Measurements from ENCODE around the gene UGT1A9.

The UGT1A9 gene

DNA sequence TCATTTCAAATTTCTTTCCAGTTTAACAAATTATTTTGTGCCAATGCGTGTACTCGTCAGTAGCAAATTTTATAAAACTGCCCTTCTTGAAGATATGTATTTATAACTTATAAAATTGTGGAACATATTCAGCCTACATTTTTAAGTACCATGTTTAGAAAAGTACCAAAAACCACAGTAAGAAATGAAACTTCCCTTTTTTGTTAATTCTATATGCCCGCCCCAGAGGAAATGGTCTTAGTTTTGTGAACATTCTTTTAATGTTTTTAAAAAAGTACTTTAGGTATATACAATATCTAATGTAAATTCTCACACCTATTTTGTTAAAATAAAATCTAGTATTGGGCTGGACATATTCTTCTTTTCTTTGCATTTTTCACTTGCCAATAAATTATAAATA is 1.2 kb downstream of the UGT1A9 start:
- TF ChIP-seq GATA3 (IDR thresholded peaks at IDR 0.05; ENCODE audit: low read depth, low read length) = no peak
- no peak for TF ChIP-seq GATA2 (IDR thresholded peaks at IDR 0.05; ENCODE audit: low read depth, low read length)

DNA sequence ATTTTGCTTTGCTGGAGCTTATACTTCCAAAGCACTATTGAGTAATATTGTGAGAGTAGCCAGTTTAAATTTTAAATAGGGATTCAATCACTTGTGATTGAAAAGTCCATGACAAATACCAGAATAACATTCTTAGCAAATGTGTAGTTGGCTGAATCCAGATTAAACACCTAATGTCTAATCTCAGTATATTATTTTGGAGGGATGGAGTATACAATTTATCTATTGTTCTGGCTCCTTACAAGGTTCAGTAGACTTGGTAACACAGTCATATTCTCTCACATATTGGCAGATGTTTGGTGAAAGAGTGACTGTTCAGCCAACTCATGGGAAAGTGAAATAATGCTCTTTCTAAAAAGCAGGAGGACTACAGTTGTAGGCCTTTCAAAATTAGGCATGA is 2.2 kb downstream of the UGT1A9 start:
- no peak for TF ChIP-seq GATA3 (IDR thresholded peaks at IDR 0.05; ENCODE audit: low read depth, low read length)
- no peak for TF ChIP-seq GATA2 (IDR thresholded peaks at IDR 0.05; ENCODE audit: low read depth, low read length)

DNA sequence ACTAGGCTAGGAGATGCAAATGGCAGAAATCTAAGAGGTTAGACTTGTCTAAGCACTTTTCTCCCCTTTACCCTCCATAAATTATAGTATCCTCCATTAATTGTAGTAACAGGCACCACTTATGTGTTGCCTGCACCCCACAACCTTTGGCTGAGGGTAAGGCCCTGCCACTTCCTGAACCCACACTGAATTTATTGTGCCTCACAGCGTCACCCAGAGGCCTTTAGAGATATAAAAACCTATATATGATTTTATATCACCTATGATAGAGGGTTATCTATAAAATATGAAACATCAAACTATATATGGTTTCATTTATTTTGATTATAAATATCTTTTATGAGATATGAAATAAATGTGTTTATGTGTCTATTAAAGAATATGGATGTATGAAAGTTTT is 2.6 kb downstream of the UGT1A9 start:
- TF ChIP-seq GATA3 (IDR thresholded peaks at IDR 0.05; ENCODE audit: low read depth, low read length) = no peak
- no peak for TF ChIP-seq GATA2 (IDR thresholded peaks at IDR 0.05; ENCODE audit: low read depth, low read length)

DNA sequence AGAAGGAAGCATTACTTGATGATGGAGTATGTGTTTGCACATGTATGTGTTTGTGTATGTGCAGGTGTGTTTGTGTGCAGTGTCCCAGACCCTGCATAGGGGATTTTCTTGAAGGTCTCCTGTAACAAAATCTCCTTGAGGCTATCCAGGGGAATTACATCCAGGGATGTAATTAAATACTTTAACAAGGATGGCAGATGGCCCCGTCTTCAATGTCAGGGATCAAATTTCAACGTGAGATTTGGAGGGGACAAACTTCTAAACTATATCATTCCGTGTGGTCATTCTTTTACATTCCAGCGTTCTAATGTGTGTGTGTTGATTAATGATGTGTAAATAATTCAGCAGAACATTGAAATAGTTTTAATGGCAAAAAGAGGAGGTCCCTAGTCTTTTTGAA is 3.3 kb downstream of the UGT1A9 start:
- TF ChIP-seq GATA2 (IDR thresholded peaks at IDR 0.05; ENCODE audit: low read depth, low read length) (no peak), GATA3 (IDR thresholded peaks at IDR 0.05; ENCODE audit: low read depth, low read length) (no peak)

DNA sequence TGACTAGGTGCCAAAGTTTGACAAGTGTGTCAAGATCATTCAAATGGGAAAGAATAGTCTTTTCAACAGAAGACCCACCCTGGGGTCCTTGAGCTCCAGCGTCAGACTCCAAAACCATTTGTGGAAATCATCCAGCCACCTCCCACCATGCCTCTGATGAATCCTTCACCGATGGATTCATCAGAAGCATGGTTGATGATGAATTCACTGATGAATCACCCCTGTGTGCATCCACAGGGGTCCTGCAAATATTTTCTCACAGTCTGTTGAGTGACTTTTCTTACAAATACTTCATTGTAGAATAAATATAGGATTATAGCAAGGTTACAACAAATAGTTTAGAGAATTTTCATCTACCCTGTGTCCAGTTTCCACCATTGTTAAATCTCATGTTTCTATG is 4.3 kb downstream of the UGT1A9 start:
- TF ChIP-seq GATA3 (IDR thresholded peaks at IDR 0.05; ENCODE audit: low read depth, low read length) = no peak
- TF ChIP-seq GATA2 (IDR thresholded peaks at IDR 0.05; ENCODE audit: low read depth, low read length) = no peak

DNA sequence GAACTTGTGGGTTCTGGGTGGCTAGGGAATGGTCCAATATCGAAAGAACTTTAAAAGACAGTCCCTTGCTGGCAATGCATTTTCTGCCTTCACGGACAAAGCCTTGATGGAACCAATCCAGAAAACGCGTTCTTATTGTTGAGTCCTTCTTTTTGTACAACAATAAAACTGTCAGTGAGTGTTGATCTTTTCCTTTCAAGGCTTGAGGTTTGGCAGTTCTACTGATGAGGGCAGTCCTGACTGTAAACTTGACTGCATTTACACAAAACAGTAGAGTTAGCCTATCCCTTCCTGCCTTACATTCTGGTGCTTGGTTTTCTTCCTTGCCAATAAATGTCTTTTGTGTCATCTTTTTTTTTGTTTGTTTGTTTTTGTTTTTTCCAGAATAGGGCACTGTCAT is 7.5 kb downstream of the UGT1A9 start:
- TF ChIP-seq GATA2 (IDR thresholded peaks at IDR 0.05; ENCODE audit: low read depth, low read length) = no peak
- TF ChIP-seq GATA3 (IDR thresholded peaks at IDR 0.05; ENCODE audit: low read depth, low read length) = no peak

DNA sequence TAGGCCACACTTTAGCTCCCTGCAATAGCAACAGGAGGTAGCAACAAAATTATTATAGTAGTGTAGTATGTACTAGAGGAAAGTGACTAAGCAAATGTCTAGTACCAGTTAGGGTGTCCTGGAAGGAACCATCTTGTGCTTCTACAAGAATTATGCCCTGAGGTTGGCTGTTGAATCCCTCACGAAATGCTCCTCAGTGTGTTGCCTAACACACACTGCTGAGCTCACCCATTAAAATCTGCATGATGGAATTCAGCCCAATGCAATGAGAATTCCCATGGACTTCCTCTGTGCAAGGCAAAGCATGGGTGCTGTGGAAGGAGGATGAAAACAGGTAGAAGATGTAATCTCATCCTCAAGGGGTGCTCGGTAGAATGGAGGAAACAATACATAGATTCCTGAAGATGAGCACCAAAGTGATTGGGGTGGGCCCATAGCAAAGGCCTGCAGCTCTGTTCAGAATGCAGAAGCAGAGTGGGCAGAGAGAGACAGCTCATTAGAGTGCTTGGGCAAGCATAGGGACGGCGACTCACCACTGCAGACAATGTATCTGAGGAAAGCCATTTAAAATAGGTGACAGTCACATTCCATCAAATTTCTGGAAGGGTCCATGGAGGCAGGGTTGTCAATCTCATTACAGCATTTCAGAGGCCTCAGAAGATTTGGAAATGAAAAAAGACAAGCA is 8.8 kb downstream of the UGT1A9 start:
- TF ChIP-seq GATA2 (IDR thresholded peaks at IDR 0.05; ENCODE audit: low read depth, low read length) (no peak), GATA3 (IDR thresholded peaks at IDR 0.05; ENCODE audit: low read depth, low read length) (no peak)

DNA sequence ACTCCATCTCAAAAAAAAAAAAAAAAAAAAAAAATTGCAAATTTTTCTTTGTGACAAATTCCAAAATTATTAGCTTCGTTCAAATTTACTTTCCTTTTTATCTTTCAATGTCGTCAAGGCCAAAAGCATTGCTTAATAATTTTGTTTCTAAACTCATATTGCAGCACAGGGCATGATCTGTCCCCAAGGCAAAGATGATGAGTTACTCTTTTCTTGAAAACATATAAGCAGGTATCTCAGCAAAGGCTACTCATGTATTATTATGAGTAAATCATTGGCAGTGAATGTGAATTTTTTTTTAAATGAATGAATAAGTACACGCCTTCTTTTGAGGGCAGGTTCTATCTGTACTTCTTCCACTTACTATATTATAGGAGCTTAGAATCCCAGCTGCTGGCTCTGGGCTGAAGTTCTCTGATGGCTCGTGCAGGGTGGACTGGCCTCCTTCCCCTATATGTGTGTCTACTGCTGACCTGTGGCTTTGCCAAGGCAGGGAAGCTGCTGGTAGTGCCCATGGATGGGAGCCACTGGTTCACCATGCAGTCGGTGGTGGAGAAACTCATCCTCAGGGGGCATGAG is 9.9 kb downstream of the UGT1A9 start, which contains the start of gene UGT1A7:
Gene UGT1A7 (plus strand): TSS at position 381 of the 579 bp plus-strand sequence. CDS start 37 bp downstream, at position 418.
- TF ChIP-seq GATA3 (IDR thresholded peaks at IDR 0.05; ENCODE audit: low read depth, low read length) (no peak), GATA2 (IDR thresholded peaks at IDR 0.05; ENCODE audit: low read depth, low read length) (no peak)

DNA sequence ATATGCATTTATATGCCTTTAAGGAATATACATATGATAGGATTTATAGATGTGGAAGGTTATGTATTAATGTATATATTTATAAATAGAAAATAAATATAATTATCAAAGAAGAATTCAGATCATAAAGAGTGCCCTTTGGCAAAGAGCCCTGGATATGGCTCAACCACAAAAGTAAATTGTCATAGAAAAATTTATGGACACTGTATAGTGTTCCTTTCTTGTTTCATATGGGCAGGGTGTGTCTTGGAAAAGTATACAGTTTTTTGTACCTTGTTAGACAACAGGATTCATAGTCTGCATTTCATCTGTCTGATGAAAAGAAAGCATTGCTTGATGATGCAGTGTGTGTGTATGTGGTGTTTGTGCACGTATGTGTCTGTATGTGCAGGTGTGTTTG is 12.9 kb downstream of the UGT1A9 start:
- TF ChIP-seq GATA2 (IDR thresholded peaks at IDR 0.05; ENCODE audit: low read depth, low read length) (no peak), GATA3 (IDR thresholded peaks at IDR 0.05; ENCODE audit: low read depth, low read length) (no peak)

DNA sequence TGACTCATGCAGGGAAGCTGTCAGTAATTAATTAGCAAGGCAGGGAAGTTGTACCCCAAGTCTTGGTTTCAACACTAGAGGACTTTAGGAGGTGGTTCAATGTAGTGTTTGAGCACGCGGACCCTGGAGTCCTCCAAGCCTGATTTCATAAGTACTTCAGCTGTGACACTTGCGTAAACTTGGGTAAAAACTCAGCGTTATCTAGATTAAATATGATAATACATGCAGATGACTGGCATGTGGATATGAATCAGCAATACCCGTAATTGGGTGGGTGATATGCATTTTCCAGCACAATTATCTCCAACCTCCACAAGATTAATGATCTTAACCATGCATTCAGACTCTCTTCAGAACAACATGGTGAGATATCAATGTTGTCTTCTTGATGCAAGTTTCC is 15.2 kb downstream of the UGT1A9 start:
- TF ChIP-seq GATA2 (IDR thresholded peaks at IDR 0.05; ENCODE audit: low read depth, low read length) (no peak), GATA3 (IDR thresholded peaks at IDR 0.05; ENCODE audit: low read depth, low read length) (no peak)

DNA sequence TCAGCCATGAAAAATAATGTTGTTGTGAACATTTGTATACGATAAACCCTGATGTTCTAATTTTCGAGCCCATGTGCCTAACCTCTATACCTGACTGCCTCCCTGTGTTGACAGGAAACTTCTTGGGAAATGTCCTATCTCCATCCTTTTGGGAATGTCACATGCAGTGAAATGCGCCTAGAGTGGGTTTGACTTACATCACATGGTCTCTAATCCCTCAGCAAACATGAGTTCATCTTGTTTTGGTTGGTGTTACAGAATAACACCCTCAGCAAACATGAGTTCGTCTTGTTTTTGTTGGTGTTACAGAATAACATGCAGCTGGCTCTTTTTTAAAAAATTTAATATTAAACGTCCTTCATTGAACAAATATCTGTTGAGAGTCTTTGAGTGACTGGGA is 16.6 kb downstream of the UGT1A9 start:
- TF ChIP-seq GATA3 (IDR thresholded peaks at IDR 0.05; ENCODE audit: low read depth, low read length) (no peak), GATA2 (IDR thresholded peaks at IDR 0.05; ENCODE audit: low read depth, low read length) (no peak)

DNA sequence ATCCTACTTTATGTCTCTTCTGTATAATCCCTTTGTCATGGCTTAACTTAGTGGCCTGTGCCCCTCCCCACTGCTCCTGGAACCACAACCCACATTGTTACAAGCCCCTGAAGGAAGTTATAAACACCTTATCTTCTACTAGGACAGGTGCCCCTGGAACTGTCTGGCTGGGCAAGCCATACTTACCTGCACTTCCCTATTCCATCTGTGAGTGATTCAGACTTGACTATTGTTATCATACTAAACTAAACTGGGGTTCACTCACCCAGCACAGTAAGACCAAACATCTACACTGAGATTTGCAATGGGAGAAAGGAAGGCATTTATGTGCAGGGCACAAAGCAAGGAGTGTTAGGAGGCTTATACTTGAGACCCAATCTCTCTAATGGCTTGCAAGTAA is 17.3 kb downstream of the UGT1A9 start:
- TF ChIP-seq GATA2 (IDR thresholded peaks at IDR 0.05; ENCODE audit: low read depth, low read length) (no peak), GATA3 (IDR thresholded peaks at IDR 0.05; ENCODE audit: low read depth, low read length) (no peak)

DNA sequence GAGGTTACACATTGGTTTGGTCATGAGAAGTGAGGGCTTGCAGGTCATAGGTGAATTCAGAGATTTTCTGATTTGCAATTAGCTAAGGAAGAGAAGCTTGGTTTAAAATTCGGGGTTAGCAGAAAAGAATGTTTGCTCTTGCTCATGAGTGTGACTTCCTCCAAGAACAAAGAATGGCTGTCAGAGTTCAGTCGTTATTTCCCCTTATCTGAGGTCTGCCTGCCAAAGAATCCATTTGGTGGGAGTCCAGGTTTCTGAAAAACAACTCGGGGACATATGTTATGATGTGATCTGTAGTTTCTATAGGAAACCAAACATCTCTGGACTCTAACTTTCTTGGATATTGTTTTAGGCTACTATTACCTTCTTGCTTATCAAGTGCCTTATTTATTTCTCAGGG is 17.8 kb downstream of the UGT1A9 start:
- TF ChIP-seq GATA2 (IDR thresholded peaks at IDR 0.05; ENCODE audit: low read depth, low read length) (no peak), GATA3 (IDR thresholded peaks at IDR 0.05; ENCODE audit: low read depth, low read length) (no peak)

DNA sequence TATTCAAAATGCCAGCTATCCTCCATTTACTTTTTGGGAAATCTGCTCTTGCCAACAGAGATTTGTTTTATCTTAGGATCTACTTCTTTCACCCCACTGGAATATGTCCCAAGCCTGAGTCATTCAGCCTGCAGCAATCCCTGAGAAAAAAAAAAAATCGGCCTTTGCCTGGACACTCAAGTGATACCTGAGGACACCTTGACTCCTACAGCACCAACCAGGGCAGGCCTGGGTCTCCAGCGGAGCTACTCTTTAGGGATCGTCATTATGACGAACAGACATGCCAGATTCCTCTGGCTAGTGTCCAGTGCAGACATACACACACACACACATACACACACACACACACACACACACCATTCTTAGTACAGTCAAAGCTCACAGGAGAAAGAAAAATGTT is 18.7 kb downstream of the UGT1A9 start:
- TF ChIP-seq GATA3 (IDR thresholded peaks at IDR 0.05; ENCODE audit: low read depth, low read length) (no peak), GATA2 (IDR thresholded peaks at IDR 0.05; ENCODE audit: low read depth, low read length) (no peak)

Measured in SH-SY5Y (cell line).